ENCODE results near the gene DIPK1B. TPM values are rescaled to one million over a fixed set of nuclear protein-coding genes. Genes with fewer than 3 reads are reported as not detected.

Gene DIPK1B
- total and polyA plus RNA-seq, 2 experiments from 2014 or later: 18.7 to 60.0 TPM

DNA sequence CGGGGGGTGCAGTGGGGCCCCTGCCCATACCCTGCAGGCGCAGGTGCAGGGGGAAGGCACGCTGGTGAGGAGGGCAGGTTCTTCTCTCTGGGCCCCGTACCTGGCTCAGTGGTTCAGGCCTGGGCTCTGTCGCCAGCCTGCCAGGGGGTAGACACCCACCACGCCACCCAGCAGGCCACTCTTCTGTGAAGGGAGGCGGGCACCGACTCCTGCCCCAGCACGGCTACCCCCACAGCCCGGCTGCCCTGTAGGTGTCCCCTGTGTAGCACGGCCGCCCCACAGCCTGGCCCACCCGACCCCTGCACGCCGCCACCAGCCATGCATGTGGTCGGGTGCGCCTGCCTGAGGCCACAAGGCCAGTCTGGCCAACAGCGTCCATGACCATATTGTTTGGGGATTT lies 34.2 kb downstream of the DIPK1B start:
- Histone ChIP-seq H3F3A (replicated peaks; ENCODE audit: low read depth) (no peaks in the 10 kb centered on the region), H3K4me1 (ENCODE audit: insufficient read depth) (no peaks in the 10 kb centered on the region), H3K79me2 (replicated peaks; ENCODE audit: insufficient read depth) (no peaks in the 10 kb centered on the region), H2AFZ (no peak overlapping the region), H3K36me3 (ENCODE audit: insufficient read depth) (no peaks in the 10 kb centered on the region), H4K20me1 (replicated peaks; ENCODE audit: insufficient read depth) (no peaks in the 10 kb centered on the region), H3K4me3 (no peak overlapping the region), H3K27me3 (ENCODE audit: insufficient read depth) (no peaks in the 10 kb centered on the region), H3K4me2 (no peak overlapping the region), H3K27ac (ENCODE audit: low read depth) (no peak overlapping the region), H3K9me2 (ENCODE audit: insufficient read depth) (no peaks in the 10 kb centered on the region)
- Mint-ChIP-seq H3K27ac (no peak overlapping the region), H3K4me1 (no peaks in the 10 kb centered on the region), H3K36me3 (ENCODE audit: low read depth) (no peaks in the 10 kb centered on the region), H3K27me3 (ENCODE audit: insufficient read depth, low read depth, poor library complexity) (peaks cover 4% of the 10 kb centered on the region), H3K4me3 (no peak overlapping the region), H3K9me3 (peaks cover 3% of the 10 kb centered on the region; the same call in 2 of the 3 replicates)
- TF ChIP-seq ZNF114 (CRISPR knock-in tag; IDR thresholded peaks at IDR 0.05) (no peak), ZNF331 (CRISPR knock-in tag; IDR thresholded peaks at IDR 0.05; ENCODE audit: low read depth) (no peak), EZH2phosphoT487 (IDR thresholded peaks at IDR 0.05; ENCODE audit: unreplicated experiment) (no peak), JUNB (IDR thresholded peaks at IDR 0.05; ENCODE audit: unreplicated experiment) (no peak), CREB1 (CRISPR knock-in tag; IDR thresholded peaks at IDR 0.05; ENCODE audit: low read depth) (no peak), STAT1 (IDR thresholded peaks at IDR 0.05; ENCODE audit: unreplicated experiment) (no peak), EZH2 (IDR thresholded peaks at IDR 0.05; ENCODE audit: low read depth, unreplicated experiment) (no peak), POLR2AphosphoS5 (IDR thresholded peaks at IDR 0.05; ENCODE audit: low read depth) (no peak), NANOG (IDR thresholded peaks at IDR 0.05; ENCODE audit: borderline replicate concordance) (no peak)
- TF ChIP-seq, protein P1, sequence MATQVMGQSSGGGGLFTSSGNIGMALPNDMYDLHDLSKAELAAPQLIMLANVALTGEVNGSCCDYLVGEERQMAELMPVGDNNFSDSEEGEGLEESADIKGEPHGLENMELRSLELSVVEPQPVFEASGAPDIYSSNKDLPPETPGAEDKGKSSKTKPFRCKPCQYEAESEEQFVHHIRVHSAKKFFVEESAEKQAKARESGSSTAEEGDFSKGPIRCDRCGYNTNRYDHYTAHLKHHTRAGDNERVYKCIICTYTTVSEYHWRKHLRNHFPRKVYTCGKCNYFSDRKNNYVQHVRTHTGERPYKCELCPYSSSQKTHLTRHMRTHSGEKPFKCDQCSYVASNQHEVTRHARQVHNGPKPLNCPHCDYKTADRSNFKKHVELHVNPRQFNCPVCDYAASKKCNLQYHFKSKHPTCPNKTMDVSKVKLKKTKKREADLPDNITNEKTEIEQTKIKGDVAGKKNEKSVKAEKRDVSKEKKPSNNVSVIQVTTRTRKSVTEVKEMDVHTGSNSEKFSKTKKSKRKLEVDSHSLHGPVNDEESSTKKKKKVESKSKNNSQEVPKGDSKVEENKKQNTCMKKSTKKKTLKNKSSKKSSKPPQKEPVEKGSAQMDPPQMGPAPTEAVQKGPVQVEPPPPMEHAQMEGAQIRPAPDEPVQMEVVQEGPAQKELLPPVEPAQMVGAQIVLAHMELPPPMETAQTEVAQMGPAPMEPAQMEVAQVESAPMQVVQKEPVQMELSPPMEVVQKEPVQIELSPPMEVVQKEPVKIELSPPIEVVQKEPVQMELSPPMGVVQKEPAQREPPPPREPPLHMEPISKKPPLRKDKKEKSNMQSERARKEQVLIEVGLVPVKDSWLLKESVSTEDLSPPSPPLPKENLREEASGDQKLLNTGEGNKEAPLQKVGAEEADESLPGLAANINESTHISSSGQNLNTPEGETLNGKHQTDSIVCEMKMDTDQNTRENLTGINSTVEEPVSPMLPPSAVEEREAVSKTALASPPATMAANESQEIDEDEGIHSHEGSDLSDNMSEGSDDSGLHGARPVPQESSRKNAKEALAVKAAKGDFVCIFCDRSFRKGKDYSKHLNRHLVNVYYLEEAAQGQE (IDR thresholded peaks at IDR 0.05; ENCODE audit: unreplicated experiment): no peak
- TF ChIP-seq, protein P2, sequence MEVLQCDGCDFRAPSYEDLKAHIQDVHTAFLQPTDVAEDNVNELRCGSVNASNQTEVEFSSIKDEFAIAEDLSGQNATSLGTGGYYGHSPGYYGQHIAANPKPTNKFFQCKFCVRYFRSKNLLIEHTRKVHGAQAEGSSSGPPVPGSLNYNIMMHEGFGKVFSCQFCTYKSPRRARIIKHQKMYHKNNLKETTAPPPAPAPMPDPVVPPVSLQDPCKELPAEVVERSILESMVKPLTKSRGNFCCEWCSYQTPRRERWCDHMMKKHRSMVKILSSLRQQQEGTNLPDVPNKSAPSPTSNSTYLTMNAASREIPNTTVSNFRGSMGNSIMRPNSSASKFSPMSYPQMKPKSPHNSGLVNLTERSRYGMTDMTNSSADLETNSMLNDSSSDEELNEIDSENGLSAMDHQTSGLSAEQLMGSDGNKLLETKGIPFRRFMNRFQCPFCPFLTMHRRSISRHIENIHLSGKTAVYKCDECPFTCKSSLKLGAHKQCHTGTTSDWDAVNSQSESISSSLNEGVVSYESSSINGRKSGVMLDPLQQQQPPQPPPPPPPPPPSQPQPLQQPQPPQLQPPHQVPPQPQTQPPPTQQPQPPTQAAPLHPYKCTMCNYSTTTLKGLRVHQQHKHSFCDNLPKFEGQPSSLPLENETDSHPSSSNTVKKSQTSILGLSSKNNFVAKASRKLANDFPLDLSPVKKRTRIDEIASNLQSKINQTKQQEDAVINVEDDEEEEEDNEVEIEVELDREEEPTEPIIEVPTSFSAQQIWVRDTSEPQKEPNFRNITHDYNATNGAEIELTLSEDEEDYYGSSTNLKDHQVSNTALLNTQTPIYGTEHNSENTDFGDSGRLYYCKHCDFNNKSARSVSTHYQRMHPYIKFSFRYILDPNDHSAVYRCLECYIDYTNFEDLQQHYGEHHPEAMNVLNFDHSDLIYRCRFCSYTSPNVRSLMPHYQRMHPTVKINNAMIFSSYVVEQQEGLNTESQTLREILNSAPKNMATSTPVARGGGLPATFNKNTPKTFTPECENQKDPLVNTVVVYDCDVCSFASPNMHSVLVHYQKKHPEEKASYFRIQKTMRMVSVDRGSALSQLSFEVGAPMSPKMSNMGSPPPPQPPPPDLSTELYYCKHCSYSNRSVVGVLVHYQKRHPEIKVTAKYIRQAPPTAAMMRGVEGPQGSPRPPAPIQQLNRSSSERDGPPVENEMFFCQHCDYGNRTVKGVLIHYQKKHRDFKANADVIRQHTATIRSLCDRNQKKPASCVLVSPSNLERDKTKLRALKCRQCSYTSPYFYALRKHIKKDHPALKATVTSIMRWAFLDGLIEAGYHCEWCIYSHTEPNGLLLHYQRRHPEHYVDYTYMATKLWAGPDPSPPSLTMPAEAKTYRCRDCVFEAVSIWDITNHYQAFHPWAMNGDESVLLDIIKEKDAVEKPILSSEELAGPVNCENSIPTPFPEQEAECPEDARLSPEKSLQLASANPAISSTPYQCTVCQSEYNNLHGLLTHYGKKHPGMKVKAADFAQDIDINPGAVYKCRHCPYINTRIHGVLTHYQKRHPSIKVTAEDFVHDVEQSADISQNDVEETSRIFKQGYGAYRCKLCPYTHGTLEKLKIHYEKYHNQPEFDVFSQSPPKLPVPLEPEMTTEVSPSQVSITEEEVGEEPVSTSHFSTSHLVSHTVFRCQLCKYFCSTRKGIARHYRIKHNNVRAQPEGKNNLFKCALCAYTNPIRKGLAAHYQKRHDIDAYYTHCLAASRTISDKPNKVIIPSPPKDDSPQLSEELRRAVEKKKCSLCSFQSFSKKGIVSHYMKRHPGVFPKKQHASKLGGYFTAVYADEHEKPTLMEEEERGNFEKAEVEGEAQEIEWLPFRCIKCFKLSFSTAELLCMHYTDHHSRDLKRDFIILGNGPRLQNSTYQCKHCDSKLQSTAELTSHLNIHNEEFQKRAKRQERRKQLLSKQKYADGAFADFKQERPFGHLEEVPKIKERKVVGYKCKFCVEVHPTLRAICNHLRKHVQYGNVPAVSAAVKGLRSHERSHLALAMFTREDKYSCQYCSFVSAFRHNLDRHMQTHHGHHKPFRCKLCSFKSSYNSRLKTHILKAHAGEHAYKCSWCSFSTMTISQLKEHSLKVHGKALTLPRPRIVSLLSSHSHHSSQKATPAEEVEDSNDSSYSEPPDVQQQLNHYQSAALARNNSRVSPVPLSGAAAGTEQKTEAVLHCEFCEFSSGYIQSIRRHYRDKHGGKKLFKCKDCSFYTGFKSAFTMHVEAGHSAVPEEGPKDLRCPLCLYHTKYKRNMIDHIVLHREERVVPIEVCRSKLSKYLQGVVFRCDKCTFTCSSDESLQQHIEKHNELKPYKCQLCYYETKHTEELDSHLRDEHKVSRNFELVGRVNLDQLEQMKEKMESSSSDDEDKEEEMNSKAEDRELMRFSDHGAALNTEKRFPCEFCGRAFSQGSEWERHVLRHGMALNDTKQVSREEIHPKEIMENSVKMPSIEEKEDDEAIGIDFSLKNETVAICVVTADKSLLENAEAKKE (CRISPR knock-in tag; IDR thresholded peaks at IDR 0.05): no peak
- TF ChIP-seq, protein P3, sequence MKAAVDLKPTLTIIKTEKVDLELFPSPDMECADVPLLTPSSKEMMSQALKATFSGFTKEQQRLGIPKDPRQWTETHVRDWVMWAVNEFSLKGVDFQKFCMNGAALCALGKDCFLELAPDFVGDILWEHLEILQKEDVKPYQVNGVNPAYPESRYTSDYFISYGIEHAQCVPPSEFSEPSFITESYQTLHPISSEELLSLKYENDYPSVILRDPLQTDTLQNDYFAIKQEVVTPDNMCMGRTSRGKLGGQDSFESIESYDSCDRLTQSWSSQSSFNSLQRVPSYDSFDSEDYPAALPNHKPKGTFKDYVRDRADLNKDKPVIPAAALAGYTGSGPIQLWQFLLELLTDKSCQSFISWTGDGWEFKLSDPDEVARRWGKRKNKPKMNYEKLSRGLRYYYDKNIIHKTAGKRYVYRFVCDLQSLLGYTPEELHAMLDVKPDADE (IDR thresholded peaks at IDR 0.05): no peak
- TF ChIP-seq, protein P4, sequence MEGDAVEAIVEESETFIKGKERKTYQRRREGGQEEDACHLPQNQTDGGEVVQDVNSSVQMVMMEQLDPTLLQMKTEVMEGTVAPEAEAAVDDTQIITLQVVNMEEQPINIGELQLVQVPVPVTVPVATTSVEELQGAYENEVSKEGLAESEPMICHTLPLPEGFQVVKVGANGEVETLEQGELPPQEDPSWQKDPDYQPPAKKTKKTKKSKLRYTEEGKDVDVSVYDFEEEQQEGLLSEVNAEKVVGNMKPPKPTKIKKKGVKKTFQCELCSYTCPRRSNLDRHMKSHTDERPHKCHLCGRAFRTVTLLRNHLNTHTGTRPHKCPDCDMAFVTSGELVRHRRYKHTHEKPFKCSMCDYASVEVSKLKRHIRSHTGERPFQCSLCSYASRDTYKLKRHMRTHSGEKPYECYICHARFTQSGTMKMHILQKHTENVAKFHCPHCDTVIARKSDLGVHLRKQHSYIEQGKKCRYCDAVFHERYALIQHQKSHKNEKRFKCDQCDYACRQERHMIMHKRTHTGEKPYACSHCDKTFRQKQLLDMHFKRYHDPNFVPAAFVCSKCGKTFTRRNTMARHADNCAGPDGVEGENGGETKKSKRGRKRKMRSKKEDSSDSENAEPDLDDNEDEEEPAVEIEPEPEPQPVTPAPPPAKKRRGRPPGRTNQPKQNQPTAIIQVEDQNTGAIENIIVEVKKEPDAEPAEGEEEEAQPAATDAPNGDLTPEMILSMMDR (conservative IDR thresholded peaks at IDR 0.05; ENCODE audit: low read depth in 2 of 2): no peak
- DNase-seq (ENCODE audit: low spot score) (no peak), ATAC-seq (no peak)

Data from GM23338 (cell line).